ENCODE results near the gene FAM149A.

The FAM149A gene

GRCh38 chr4:186082221-186082620 is 22.3 kb upstream of the FAM149A start:
- H3K9me3 ChIP-seq (ENCODE audit: insufficient read depth, low read length), result no peaks in the 10 kb centered on the region
- no peak overlapping the region for H2AFZ ChIP-seq (ENCODE audit: low read depth, low read length, severe bottlenecking)
- no peaks in the 10 kb centered on the region for H3K36me3 ChIP-seq (ENCODE audit: low read length)
- no peaks in the 10 kb centered on the region for H3K27me3 ChIP-seq (ENCODE audit: low read length)
- H3K27ac ChIP-seq (ENCODE audit: low read depth, low read length), result no peak overlapping the region
- TF ChIP-seq EZH2phosphoT487 (conservative IDR thresholded peaks at IDR 0.05; ENCODE audit: low read length) (no peak), CTCF (IDR thresholded peaks at IDR 0.05; ENCODE audit: insufficient read depth, low read length, poor library complexity, severe bottlenecking) (no peak)
- no peak overlapping the region for H3K4me3 ChIP-seq (ENCODE audit: insufficient read depth, low read length, poor library complexity, severe bottlenecking)
- H3K9ac ChIP-seq (ENCODE audit: low read length), result no peak overlapping the region
- no peaks in the 10 kb centered on the region for H3F3A ChIP-seq (ENCODE audit: insufficient read depth)
- H3K79me2 ChIP-seq (ENCODE audit: insufficient read depth, low read length), result no peaks in the 10 kb centered on the region
- H3K9me2 ChIP-seq (replicated peaks; ENCODE audit: insufficient read depth, low read length), result no peaks in the 10 kb centered on the region
- H3K4me2 ChIP-seq (ENCODE audit: low read depth, low read length, poor library complexity, severe bottlenecking), result no peak overlapping the region
- H4K20me1 ChIP-seq (ENCODE audit: low read depth, low read length), result no peaks in the 10 kb centered on the region

GRCh38 chr4:186088523-186088922 is 16.0 kb upstream of the FAM149A start:
- H3K4me3 ChIP-seq (ENCODE audit: insufficient read depth, low read length, poor library complexity, severe bottlenecking), result no peak overlapping the region
- H3K36me3 ChIP-seq (ENCODE audit: low read length), result no peaks in the 10 kb centered on the region
- H3K79me2 ChIP-seq (ENCODE audit: insufficient read depth, low read length), result no peaks in the 10 kb centered on the region
- H3F3A ChIP-seq (ENCODE audit: insufficient read depth), result no peaks in the 10 kb centered on the region
- no peaks in the 10 kb centered on the region for H4K20me1 ChIP-seq (ENCODE audit: low read depth, low read length)
- no peak overlapping the region for H2AFZ ChIP-seq (ENCODE audit: low read depth, low read length, severe bottlenecking)
- no peaks in the 10 kb centered on the region for H3K9me2 ChIP-seq (replicated peaks; ENCODE audit: insufficient read depth, low read length)
- H3K4me2 ChIP-seq (ENCODE audit: low read depth, low read length, poor library complexity, severe bottlenecking), result no peak overlapping the region
- H3K27ac ChIP-seq (ENCODE audit: low read depth, low read length), result no peak overlapping the region
- TF ChIP-seq CTCF (IDR thresholded peaks at IDR 0.05; ENCODE audit: insufficient read depth, low read length, poor library complexity, severe bottlenecking) (no peak), EZH2phosphoT487 (conservative IDR thresholded peaks at IDR 0.05; ENCODE audit: low read length) (no peak)
- no peaks in the 10 kb centered on the region for H3K27me3 ChIP-seq (ENCODE audit: low read length)
- H3K9ac ChIP-seq (ENCODE audit: low read length), result no peak overlapping the region
- H3K9me3 ChIP-seq (ENCODE audit: insufficient read depth, low read length), result no peaks in the 10 kb centered on the region

GRCh38 chr4:186092296-186092695 is 12.2 kb upstream of the FAM149A start:
- no peaks in the 10 kb centered on the region for H3K79me2 ChIP-seq (ENCODE audit: insufficient read depth, low read length)
- no peak overlapping the region for H3K9ac ChIP-seq (ENCODE audit: low read length)
- no peaks in the 10 kb centered on the region for H3K36me3 ChIP-seq (ENCODE audit: low read length)
- no peaks in the 10 kb centered on the region for H3K9me2 ChIP-seq (replicated peaks; ENCODE audit: insufficient read depth, low read length)
- no peak overlapping the region for H2AFZ ChIP-seq (ENCODE audit: low read depth, low read length, severe bottlenecking)
- H3K9me3 ChIP-seq (ENCODE audit: insufficient read depth, low read length), result no peaks in the 10 kb centered on the region
- H4K20me1 ChIP-seq (ENCODE audit: low read depth, low read length), result no peaks in the 10 kb centered on the region
- no peak overlapping the region for H3K4me2 ChIP-seq (ENCODE audit: low read depth, low read length, poor library complexity, severe bottlenecking)
- no peak overlapping the region for H3K27ac ChIP-seq (ENCODE audit: low read depth, low read length)
- no peaks in the 10 kb centered on the region for H3K27me3 ChIP-seq (ENCODE audit: low read length)
- TF ChIP-seq EZH2phosphoT487 (conservative IDR thresholded peaks at IDR 0.05; ENCODE audit: low read length) (no peak), CTCF (IDR thresholded peaks at IDR 0.05; ENCODE audit: insufficient read depth, low read length, poor library complexity, severe bottlenecking) (no peak)
- H3F3A ChIP-seq (ENCODE audit: insufficient read depth), result no peaks in the 10 kb centered on the region
- no peak overlapping the region for H3K4me3 ChIP-seq (ENCODE audit: insufficient read depth, low read length, poor library complexity, severe bottlenecking)
